GM21381 (cell line): Measurements from ENCODE around the gene CLVS2.

ENCODE experiments used
- ATAC-seq: cut with Tn5 transposase; IDR thresholded peaks from one replicate; pipeline ENCODE4 v1.9.1; 2021; ENCODE audit warnings: mild to moderate bottlenecking, moderate library complexity; ENCODE audit not compliant: unreplicated experiment

Gene CLVS2, protein sequence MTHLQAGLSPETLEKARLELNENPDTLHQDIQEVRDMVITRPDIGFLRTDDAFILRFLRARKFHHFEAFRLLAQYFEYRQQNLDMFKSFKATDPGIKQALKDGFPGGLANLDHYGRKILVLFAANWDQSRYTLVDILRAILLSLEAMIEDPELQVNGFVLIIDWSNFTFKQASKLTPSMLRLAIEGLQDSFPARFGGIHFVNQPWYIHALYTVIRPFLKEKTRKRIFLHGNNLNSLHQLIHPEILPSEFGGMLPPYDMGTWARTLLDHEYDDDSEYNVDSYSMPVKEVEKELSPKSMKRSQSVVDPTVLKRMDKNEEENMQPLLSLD

DNA sequence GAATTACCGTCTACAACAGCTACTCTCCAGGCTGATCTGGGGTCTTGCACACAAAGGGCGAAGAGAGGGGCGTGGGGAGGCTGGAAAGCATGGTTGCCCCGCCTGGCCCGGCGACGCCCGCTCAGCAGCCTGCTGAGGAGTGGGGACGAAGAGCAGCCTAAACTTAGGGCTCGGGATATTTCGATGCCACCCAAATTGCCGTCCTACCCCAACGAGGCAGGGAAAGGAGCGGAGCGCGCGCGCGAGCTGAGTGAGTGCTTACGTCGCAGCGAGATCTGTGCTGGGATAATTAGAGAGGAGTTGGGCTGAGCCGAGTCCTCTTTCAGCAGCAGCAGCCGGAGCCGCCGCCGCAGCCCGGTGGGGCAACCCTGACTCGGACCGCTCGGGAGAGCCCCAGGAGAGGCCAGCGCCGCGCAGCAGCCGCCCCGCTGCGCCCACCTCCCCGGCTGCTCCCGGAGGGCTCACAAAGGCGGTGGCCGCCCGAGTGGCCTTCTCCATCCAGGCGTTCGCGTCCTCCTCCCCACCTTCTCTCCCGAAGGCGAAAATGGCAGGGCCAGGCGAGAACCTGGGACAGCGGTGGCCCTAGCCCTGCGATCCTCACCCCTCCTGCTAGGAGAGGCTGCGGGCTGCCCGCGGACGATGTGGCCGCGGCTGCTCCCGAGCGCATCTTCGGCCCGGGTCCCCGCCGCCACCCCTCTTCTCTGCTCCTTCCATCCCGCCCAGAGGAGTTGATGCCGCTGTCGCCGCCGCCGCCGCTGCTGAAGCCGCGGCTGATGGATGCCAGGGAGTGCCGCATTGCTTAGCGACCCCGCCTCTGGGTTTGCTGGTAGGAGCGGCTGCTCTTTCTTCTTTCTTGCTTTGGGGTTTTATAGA is at the start of gene CLVS2:
TSS of gene CLVS2 (plus strand) at position 315 of the 873 bp plus-strand sequence. CDS start 1,543 bp downstream, outside the sequence.
- ATAC-seq = no peak

DNA sequence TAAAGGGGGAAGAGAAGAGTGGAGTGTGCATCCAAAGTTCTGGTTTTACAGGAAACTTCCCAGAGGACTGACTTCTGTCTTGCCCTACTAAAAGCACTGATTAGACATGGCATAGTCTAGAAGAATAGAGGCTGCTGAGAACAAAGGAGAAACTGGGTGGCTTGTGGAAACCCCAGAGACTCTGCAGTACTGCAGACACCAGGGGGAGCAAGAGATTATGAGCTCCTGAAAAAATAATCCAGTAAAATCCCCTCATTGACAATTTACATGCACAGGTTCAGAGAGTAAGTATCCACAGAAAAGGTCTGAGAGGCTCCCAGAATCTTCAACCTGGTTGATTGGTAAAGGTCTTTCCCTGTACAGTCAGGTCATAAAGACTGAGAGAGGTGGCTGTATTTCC is 48.7 kb upstream of the CLVS2 start:
- no peak for ATAC-seq

DNA sequence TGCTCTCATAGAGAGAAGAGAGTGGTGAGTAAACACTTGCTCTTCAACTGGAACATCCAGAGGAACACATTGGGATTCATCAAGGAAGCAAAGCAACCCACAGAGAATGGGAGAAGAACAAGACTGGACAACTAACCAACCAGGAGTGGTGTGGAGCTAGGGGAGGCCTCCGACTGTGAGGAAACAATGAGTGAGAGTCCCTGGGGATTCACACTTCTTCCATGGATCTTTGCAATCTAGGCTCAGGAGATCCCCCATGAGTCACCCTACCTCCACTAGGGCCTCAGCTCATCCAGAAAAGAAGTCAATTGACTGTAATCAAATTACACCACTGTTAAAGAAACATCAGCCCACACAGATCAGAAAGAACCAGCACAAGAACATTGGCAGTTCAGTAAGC is 42.3 kb upstream of the CLVS2 start:
- no peak for ATAC-seq

DNA sequence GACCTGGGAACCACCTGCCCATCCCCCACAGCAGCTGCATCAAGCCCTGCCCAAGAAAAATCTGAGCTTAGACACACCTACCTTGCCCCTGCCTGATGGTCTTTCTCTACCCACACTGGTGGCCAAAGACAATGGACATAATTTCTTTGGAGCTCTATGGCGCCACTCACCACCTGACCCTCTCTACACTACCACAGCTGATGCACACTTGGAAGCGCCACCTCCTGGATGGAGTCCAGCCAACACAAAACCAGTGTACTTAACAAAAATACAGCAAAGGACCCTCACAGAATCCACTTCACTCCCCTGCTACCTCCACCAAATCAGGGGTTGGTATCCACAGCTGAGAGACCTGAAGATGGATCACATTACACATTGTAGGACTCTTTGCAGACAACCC is 39.7 kb upstream of the CLVS2 start:
- ATAC-seq = no peak

DNA sequence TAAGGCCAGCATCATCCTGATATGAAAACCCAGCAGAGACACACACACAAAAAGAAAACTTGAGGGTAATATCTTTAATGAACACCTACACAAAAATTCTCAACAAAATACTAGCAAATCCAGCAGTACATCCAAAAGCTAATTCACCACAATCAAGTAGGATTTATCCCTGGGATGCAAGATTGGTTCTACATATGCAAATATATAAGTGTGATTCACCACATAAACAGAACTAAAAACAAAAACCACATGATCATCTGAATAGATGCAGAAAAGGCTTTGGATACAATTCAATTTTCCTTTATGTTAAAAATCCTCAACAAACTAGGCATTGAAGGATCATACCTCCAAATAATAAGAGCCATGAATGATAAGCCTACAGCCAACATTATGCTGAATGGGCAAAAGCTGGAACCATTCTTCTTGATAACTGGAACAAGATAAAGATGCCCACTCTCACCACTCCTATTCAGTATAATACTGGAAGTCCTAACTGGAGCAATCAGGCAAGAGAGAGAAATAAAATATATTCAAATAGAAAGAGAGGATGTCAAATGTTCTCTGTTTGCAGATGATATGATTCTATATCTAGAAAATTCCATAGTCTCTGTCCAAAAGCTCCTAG is 33.9 kb upstream of the CLVS2 start:
- ATAC-seq = no peak

DNA sequence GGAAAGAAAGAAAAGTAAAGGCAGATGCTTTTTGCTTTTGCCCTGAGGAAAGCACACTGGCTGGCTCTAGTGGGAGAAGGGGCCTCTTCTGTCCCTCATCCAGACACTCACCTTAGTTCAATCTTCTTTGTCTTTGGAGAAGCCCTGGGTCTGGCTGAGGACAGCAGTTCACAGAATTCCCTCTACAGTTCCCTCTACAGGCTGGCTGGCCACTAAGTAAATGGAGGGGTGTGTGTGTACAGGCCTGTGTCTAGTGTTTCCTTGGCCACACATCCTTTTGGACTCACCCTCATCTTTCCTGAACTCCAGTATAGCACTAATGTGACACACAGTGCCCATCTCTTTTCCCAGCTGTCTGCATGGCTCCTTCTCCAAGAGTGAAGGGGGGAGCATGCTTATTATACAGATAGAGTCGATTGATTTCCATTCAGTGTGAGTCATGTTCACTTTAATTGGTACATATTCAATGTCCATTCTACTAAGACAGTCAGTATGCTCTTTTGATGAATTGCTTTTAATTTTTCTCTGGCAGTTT is 26.0 kb upstream of the CLVS2 start:
- no peak for ATAC-seq

DNA sequence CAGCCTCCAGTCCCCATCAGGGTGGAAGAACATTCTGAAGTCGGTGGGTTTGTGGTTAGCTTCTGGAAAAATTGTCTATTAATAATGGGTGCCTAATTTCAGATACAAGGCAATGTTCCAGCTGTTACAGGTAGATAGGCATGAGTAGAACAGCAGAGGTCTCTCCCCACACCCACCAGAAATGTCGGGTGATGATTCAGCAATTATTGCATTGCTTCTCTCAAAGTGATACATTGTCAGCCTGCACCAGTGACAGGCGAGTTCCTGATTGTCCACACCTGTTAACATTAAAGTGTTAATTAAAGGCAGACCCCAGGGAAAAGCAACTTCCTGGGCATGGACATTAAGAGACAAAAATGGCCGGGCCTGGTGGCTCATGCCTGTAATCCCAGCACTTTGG is 18.9 kb upstream of the CLVS2 start:
- ATAC-seq = no peak

DNA sequence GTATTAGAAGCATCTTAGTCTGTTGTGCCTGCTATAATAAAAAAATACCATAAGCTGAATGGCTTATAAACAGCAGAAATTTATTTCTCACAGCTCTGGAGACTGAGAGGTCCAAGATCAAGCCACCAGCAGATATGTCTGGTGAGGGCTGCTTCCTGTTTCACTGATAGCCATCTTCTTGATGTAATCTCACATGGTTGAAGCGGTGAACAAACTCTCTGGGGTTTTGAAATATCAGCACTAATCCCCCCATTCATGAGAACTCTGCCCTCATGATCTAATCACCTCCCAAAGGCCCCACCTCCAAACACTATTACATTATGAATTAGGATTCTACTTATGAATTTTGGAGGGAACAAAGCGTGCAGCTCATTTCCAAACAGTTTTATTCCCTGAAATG is 11.6 kb upstream of the CLVS2 start:
- no peak for ATAC-seq

DNA sequence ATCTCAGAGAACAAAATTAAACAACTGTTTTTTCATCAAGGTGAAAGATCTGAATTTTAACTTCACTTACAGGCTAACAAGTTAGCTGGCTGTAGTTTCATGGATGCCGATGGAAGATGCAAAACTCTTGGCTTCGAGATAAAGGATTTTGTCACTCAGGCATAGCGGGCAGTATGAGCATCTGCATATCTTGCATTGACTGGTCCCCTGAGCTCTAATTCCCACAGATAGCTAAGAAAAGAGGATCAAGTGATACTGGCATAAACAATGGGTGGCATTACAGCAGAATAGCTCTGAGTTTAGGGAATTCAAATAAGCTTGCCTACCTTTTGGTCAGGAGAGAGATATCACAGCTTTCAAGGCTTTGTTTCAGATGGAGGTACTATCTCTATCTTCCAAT is 1.8 kb upstream of the CLVS2 start:
- ATAC-seq = no peak

DNA sequence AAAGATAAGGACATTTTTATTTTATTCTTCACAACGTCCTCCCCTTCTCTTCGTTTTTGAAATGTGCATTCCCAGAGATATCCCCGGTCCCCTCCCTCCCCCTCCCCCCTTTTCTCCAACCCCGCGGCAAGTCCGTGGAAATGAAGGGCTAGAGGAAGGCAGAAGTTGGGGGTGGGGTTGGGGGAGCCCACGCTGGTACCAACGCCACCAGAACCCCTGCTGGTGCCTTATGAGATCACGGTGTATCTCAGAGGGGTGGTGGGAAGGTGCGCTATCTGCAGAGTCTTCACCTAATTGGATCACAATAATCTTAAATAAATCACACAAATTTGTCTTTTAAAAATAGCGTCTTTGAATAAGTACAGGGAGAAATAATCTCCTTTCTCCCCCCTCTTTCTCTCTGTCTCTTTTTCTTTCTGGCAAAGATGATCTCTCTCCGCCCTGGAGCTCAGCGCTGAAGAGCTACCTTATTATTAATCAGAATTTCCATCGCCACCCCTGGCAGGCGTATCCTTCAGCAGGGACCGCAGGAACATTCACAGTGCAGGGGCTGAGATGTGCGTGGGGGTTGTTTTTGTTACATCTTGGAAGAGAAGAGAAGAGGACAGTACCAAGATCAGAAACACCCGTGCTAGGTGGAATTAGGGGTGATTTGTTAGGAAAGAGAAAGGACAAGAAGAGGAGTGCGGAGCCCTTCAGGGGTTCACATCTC is 915 bp downstream of the CLVS2 start:
- no peak for ATAC-seq

DNA sequence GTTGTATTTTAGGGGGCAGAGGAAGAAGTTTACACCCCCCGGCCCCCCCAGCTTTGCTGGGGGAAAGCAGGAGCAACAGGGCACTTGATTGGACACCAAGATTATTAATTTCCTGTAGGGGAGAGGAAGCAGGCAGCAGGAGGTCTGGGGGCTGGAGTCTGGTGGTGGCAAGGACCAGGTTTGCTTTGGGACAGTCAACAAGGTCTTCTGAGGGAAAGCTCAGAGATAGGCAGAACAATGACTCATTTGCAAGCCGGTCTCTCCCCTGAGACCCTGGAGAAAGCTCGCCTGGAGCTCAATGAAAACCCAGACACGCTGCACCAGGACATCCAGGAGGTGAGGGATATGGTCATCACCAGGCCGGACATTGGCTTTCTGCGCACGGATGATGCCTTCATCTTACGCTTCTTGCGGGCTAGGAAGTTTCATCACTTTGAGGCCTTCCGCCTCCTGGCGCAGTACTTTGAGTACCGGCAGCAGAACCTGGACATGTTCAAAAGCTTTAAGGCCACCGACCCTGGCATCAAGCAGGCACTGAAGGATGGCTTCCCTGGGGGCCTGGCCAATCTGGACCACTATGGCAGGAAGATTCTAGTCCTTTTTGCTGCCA is 1.6 kb downstream of the CLVS2 start:
- no peak for ATAC-seq

DNA sequence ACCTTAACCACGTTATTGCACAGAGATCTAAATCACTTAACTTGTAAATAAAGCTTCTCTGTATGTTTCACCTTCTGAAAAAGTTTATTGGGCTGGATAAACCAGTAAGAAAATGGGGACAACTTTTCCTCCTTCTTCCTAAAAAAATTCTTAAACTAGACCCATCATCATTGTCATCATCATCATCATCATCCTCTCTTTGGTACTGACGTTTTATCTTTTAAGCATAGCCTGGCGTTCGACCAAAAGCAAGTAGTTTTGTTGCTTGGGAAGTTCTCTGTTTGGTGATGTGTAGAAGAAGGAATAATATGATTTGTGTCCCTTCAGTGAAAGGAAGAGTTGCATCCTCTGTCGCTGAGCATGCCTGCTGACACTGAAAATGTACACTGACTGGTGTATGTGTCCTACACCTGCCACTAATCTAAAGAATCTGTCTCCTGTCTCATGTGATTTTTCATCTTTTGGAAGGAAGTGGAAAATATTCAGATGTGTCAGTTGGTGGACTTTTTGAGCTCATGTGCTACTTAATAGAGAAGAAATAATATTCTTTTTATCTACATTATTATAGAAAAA is 2.5 kb downstream of the CLVS2 start:
- ATAC-seq = no peak

DNA sequence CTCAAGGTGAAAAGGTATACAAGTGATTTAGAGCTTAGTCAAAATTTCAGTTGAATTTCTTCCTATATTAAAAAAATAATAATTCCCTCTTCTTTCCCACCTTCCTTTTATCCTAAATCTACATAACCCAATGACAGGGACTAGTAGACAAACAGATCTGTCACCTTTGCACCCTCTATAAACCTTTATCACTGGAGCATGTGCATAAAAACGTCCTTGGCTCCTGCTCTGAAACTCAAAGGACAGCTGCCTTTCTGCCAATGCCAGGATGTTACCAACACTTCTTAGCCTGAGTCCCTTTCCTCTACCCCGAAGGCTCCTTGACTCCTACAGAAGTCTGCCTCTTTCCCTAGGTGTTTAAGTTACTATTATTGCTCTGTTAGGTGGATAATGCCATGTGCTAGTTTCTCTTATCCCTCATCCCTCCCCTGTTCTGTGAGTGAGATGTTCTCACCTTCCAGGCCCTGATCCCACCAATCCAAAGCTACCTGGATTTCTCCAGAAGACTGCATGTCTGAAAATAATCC is 4.3 kb downstream of the CLVS2 start:
- ATAC-seq = no peak

DNA sequence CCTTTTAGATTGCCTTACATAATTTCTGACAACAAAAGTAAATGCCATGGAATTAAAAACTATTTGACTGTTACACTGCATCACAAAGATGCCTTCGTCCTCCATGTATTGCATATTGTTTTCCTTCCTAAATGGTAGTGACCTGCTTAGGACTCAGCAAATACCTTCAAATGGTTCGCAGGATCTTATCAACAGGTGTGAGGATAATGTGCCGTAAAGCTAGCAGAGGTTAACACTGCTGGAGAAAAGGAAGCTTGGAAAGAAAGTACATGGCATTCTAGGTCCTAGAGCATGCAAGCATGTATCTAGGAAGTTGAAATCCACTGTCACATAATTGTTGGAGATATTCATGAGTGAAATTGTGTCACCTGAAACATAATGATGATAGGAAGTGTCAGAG is 5.5 kb downstream of the CLVS2 start:
- no peak for ATAC-seq

DNA sequence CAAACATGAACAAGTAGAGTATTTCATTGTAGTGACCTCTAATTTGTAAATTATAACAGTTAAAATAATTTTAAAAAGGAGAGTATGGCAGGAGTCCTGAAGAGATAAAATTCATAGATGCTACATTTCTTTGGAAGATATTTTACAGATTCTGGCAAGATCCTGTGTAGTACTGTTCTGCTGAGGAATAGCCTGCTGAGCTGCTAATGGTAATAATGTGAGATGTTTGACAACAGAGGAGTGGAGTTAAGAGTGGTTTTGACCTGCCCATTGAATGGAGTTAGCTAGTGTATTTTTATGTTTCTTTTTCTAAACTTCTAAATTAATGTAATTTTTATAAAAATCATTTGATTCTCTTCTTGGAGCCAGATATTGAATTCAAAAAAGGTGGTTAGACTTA is 11.8 kb downstream of the CLVS2 start:
- ATAC-seq = no peak

DNA sequence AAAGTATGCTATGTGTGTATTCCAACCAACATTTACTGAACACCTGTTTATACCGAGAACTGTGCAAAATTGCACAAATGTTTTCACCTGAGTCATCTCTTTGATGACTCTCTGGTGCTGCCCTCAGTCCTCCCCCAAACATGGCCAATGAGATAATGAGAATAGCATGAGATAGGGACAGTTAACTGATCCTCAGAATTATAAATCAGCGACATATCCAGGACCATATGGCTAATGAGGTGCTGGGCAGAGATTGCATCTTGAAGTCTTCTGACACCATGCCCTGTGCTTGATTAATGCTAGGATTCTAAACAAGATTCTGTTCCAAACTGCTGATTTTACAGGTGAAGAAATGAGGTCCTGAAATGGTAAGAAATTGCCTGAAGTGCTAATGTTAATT is 13.0 kb downstream of the CLVS2 start:
- no peak for ATAC-seq

DNA sequence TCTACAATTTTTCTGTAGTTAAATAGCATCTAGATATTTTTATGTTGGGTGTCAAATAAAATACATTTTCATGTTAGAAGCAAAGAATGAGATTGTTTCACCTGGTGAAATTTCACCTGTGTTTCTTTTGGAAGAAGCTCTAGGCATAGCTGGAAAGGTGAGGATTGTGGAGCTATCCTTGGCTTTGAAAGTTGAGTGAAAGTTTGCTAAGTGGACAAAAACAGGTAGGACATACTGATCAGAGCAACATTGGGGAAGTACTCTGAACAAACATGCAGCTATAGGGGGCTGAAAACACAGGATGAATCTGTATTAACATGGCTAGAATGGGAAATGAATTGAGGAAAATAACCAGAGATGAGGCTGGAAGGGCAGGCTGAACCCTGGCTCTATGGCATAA is 18.8 kb downstream of the CLVS2 start:
- ATAC-seq = no peak

DNA sequence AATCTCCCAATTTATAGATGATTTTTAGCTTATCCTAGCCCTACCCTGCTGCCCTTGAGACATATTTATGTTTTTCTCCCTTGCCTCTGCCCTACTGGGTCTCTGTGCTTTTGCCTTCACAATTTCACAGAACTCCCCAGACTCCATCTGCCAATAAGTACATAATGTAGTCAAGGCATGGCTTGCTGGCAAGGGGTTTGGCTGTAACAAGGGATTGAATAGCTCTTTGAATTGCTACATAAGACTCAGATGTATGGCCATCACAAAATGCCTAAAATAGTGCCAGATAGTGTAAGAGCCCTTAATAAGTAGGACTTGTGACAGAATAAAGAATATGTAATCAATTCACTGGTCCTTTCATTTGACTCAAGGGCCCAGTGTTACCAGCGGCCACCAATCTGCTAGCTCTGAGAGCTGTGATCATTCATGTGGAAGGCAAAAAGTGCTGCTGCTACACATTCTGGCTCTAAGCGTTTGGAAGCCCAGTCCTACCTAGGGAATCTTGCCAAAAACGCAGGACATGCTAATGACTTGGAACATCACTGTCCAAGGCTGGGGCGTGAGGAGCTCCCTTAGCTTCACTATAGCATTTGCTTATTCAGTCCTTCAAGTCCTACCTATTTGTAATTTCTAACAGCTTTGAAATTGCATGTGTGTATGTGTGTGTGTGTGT is 20.5 kb downstream of the CLVS2 start:
- no peak for ATAC-seq

DNA sequence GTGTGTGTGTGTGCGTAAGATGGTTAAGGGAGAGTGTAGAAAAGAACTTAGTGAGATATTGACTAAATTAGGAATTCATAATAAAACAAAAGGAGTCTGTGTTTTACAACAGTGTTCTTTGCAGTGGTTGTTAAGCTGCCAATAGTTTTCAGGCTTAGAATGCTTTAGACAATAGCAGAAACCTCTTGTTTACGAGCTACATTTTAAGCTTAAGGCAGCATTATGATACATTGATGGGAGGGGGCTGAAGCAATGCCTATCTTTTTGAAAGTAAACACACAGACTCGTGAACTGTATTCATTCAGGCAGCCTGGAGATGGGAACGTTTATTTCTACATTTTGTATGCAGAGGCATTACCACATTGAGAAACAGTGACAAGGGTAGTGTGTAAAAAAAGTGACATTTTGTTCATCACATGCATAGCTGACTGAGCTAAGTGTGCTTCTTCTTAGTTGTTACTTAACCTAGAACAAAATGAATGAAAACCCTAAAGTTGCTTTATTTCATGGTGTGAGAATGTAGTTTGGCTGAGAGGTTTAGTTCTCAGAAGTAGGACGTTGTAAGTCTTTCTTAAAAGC is 21.2 kb downstream of the CLVS2 start:
- ATAC-seq = no peak
